DMS53 (cell line): Measurements from ENCODE around the gene CEP19.
"Not testable (repeated sequence)": the region's sequence is repeated elsewhere in the genome, so short reads cannot be mapped to it uniquely, and the experiment has no call there.

Source experiments
- DNase-seq: peaks from one replicate; lab custom pipeline; 2025; lab: John Stamatoyannopoulos, UW

Gene CEP19, protein sequence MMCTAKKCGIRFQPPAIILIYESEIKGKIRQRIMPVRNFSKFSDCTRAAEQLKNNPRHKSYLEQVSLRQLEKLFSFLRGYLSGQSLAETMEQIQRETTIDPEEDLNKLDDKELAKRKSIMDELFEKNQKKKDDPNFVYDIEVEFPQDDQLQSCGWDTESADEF

DNA sequence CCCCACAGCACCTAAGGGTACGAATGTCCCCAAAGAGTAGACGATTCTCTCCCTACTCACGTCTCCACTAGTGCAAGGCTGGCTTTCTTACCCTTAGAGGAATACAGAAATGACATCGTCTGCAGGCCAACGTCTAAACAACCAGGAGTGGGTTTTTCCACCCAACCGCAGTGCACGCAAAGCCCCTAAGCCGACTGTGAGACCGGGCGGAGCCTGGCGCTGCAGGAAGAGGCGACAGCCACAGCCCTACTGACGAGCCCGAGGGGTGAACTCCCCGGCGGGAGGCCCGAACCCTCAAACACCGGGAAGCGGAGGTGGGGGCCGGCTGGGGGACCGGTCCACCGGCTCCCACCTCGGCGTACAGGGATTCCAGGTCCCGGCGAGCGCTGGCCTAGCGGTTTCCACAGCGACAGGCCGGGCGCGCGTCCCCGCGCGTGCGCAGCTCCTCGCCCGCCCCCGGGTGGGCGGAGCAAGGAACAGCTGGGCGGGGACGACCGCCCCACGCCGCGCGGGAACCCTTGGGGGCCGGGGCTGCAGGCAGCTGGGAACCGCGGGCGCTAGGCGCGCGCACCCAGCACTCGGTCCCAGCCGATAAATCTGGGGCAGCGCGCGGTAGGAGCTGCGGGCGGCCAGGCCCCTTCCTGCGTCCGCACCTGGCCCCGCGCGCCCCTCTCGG is at the start of gene CEP19, which contains the start of gene PIGX:
Gene CEP19, minus strand, starts transcription at position 413 of the 676 bp plus-strand sequence. CDS start 3,593 bp downstream, outside the sequence.
Gene PIGX, plus strand, starts transcription at position 540 of the 676 bp plus-strand sequence.
- DNase-seq = peak; percentile 89

DNA sequence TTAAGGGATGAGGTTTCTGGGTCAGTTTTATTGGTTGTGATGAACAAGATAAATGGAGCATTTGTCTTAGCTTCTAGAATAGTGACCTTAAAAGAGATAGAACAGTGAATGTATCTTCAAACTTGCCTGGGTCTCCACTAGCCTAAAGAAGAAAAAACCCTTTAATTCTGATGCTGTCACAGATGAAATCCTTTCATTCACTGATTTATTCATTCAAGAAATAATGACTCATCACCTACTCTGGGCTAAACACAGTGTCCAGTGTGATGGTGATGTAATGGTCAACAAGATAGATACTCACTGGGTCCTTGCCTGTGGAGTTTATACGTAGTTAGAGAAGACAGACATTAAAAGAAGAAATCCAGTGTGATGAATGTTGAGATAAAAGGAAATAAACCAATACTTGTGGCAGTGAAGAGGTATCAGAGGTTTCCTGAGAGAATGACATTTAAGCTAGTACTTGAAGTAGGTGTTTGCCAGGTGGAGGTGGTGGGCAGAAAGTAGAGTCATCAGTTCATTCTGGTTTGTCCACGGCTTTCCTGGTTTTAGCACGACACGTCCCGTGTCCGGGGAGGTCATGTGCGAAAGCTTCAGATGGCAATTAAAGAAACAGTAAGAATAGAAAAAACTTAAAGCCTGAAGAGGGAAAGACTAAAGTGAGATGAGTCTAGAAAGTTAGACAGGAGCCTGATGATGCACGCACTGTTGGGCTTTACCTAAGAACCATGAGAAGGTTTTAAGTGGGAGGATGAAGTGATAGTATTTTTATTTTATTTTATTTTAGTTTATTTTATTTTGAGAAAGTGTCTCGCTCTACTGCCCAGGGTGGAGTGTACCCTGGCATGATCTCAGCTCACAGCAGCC is 46.1 kb upstream of the CEP19 start:
- peak; percentile 57 for DNase-seq

DNA sequence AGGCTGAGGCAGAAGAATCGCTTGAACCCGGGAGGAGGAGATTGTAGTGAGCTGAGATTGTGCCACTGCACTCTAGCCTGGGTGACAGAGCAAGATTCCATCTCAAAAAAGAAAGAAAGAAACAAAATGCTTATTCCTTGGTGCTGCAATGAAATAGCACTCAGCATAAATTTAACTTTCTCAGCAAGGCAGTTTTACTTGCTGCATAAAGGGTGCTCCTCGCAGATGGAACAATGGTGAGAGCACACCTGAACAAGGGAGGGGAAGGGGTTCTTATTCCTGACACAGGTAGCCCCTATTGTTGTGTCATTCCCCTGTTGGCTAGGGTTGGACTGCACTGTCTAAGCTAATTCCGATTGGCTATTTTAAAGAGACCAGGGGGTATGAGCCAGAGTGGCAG is 44.7 kb upstream of the CEP19 start:
- DNase-seq = peak; percentile 24

DNA sequence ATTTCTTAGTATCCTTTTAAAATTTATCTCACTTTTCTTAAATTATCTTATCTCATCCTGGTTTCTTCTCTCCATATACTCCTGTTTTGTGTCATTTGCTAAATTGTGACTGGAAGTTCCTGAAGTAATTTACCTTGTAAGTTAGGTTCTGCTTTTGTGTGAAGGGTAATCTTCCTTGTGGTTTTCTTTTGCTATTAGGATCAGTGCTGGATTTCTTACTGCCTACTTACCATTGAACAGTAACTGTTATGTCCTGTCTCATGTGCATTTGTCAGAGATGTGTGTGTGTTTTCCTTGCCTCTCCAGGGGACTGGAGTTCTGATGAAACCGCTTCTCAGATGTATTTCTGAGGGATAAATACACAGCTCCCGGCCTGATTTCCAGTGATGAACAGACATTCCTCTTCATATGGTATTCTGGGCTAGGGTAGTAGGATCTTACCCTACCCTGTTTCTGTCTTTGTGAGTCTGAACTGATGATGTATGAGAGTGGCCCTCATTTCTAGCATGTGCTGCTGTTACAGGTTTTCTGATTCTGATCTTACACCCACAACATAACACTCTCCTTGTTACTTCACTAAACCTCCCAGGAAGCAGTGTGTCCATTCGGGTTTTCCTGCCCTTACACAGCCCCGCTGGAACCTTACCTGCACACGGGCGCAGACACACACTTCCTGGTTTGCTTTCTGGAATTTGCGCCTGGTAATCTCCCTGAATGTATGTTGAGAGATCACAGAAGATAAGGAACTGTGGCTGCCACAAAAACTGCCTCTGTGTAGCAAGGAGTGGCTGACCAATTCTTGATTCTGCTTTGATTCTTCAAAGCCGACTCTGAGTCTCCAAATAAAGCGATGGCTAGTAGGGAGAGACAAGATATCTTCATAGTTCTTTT is 42.3 kb upstream of the CEP19 start:
- no peak for DNase-seq

DNA sequence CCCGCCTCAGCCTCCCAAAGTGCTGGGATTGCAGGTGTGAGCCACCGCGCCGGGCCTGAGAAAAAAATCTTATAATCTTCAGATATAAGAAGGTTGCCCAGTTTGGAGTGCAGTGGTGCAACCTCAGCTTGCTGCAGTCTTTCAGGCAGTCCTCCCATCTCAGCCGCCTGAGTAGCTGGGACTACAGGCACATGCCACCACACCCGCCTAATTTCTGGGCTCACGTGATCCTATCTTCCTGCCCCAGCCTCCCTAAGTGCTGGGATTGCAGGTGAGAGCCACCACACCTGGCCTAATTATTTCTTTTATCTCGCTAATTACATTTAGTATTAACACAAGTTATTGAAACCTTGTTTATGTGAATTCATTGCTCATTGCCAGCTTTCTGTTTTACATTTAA is 41.2 kb upstream of the CEP19 start:
- DNase-seq = no peak

DNA sequence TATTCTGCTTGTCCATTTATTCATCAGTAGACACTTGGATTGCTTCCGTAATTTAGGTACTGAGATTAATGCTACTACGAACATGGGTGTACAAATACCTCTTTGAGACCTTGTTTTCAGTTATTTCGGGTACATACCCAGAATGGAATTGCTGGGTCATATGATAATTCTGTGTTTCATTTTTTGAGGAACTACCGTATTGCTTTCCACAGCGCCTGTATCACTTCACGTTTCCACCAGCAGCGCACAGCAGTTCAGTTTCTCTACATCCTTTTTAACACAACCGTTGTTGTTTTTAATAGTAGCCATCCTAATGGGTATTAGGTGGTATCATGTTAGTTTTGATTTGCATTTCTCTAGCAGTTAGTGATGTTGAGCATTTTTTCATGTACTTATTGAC is 37.1 kb upstream of the CEP19 start:
- no peak for DNase-seq

DNA sequence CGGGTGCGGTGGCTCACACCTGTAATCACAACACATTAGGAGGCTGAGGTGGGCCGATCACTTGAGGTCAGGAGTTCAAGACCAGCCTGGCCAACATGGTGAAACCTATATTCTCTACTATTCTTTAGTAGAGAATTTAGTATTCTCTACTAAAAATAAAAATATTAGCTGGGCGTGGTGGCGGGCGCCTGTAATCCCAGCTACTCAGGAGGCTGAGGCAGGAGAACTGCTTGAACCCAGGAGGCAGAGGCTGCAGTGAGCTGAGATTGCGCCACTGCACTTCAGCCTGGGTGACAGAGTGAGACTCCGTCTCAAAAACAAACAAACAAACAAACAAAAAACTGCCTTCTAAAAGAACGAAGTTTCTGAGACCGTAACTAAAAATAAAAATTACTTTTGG is 31.5 kb upstream of the CEP19 start:
- not testable (repeated sequence) for DNase-seq

DNA sequence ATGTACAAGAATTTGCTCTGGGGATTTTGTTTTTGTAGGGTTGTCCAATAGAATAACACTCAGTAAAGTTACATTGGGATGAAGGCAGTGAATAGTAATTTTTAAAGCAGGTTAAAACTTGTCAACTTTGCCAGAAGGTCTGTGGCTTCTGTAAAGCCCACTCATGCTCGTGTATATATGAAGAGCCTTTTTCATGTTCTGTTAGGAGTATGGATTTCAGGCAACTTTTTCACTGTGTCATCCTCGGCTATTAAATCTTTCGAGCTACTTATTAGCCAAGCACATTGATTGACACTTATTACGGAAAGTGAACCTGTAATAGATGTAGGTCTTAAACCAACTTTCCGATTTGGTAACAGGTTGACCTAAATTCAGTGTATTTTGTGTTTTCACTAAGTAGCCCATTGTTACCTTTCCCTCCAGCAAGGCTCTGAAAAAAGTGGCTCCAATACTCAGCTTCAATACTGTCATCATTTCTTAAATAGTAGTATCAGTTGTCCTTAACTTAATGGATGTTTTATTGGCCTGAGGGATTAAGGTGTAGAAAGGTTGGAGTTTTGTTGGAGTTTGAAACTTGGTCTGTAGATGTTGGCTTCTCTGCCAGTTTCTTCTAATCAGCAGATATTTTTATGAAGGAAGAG is 29.3 kb upstream of the CEP19 start:
- peak; percentile 5 for DNase-seq

DNA sequence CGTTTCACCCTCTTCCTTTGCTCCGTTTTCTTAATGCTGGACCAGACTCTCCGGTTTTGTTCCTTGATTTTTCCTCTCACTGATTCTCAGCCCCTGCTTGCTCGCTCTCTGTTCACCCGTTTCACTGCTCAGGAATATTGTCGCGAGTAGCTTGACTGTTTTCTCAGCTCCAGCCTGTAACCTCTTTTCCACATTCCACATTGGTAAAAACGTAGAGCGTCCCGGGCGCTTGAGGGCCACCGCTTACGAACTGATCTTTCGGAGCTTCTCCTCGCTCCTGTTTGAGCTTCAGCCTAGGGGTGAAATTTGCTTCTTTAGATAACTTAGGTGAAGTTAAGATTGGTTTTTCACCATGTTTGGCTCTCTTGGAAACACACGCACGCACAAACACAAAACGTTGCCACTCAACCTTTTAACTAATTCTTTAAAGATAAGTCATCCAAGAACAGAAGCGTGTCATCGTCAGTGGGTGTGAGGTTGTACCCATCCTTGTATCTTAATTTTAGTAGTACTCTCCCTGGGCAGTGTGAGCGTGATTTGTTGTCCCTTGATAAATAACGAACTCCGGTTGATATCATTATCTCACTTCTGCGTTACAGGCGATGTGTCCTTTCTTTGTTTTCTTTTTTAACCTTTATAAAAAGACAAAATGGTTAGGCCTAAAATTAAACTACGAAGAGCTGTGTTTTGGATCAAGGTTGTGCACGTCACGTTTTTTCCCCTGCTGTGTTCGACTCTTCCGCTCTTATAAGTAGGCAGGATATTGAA is 28.6 kb upstream of the CEP19 start:
- DNase-seq = peak; percentile 64

DNA sequence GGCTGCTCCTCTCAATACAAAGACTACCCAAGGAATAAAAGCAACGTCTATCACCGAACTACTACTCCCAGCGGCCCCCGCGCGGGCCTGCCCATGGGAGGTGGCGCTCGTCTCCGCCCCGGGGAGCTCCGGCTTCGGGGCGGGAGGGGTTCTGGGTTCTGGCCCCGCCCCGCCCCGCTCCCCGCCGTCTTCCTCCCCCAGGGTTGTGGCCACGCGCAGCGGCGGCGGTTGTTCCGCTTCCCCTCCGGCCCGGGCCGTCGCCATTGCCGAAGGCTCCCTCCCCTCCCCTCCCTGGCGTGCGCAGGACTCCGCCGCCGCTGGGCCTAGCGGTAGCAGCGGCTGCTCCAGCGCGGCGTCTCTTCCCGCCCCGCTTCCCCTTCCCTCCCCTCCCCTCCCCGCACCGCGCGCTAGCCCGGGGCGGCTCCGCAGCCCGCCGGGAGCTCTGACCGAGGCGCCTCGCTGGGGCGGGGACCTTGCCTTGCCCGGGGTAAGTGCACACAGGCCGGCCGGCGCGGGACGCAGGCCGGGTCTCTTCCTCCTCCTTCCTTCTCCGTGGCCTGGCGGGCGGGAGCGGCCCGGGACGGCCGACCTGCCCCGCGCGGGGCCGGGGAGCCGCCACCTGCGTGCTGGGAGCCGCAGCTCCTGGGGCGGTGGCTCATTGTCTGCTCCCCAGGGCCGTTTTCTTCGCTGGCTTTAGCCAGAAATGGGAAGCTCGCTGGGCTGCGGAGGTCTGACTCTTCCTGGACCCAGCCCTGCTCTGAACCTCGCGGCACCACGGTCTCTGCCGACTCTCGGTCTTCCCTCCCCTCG is 27.8 kb upstream of the CEP19 start, which contains the start of gene PAK2:
Gene PAK2, plus strand, starts transcription at position 187 of the 810 bp plus-strand sequence. CDS start 42,790 bp downstream, outside the sequence.
- DNase-seq = peak; percentile 91

DNA sequence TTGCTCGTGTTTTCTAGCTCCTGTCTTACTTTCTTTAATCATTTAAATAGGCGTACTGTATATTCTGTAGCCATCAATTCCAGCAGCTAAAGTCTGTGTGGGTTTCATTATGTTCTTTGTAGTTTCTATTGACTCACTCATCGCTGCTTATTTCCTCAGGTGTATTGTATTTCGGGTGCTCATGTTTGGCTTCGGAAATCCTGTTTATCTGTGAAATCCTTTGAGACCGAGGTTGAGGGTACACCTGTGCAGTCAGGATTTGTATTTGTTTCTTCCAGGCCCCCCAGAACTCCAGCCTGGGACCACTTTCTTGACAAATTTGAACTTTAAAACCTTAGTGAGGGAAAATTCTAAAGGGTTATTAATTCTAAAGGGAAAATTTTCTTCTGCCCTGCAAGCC is 25.6 kb upstream of the CEP19 start:
- DNase-seq = no peak

DNA sequence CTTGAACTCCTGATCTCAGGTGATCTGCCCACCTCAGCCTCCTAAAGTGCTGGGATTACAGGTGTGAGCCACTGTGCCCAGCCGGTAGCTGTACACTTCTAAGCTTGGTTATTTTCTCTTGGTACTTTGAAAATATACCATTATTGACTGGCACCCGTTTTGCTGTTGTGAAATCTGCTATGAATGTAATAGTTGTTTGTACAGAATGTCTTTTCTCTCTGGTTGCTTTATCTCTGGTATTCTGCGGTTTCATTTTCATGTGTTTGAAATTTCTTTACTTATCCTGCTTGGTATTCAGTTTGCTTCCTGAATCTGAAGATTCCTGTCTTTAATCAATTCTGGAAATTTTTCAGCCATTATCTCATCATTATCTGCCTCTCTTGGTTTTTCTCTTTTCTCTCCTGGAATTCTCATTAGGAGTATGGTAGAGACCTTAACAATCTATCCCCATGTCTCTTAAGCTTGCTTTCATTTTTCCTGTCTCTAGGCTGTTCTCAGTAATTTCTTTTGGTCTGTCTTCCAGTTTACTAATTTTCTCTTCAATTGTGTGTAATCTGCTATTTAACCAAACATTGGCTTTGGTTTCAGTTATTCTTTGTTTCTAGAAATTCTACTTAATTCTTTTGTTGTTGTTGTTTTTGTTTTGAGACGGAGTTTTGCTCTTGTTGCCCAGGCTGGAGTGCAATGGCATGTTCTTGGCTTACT is 24.8 kb upstream of the CEP19 start:
- DNase-seq = no peak

DNA sequence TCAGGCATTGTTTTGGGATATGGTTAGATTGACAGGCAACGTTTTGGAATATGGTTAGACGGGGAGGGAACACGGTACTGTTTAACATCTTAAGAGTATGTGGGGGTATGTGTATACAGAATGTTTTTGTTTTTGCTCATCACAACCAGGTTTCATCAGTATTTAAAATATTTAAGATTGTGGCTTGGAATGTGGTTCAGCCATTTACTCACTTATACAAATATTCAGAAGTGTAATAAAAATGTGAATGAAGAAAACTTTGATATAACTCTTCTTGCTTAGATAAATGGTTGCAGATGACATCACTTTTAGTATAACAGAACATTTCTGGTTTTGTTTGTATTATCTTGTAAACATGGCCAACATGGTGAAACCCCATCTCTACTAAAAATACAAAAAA is 23.7 kb upstream of the CEP19 start:
- no peak for DNase-seq

DNA sequence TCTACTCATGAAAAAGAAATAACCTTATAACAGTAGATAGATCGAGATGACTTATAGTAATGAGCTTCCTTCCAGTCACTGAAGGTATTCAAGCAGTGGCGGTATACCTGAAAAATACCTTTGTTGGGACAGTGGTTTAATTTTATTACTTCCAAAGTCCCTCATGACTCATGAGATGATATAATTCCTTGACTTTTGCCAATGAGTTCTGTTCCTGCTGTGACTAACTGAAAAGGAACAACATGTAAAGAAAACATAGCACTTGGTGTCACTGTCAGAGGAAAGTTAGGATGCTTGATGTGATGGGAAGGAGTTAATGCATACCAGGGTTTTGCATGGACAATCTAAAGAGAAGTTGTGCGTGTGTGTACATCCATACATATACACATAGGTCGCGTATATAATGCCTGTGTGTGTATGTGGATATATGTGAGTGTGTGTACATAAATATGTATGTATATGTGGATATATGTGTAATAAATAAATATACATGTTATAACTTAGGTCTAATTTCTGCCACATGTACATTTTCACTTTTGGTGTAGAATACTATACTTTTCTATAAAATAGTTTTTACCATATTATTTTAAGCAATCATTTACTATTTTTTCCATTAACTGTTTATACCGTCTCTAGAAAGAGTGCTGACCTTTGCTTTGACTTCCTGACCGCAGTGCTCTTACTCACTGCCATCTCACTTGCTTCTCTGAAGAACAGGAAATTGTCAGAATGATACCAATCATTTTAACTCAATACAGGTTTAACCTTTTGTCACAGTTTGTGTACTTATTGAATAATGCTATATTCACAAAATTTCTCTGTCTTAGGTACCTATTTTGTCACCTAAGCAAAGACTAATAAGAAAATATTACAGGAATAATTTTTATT is 15.0 kb upstream of the CEP19 start:
- no peak for DNase-seq

DNA sequence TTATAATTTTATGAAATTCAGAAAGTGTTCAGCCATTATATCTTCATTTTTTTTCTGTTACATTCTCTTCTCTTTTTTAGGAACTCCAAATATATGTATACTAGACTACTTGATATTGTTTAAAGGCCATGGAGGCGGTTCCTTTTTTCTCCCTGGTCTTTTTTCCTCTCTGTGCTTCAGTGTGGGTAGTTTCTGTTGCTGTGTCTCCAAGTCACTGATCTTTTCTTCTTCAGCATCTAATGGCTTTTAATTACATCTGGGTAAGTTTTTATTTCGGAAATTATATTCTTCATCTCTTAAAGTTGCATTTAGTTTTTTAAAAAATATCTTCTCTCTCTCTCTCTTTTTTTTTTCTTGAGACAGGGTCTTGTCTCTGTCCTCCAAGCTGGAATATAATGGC is 9.0 kb upstream of the CEP19 start:
- DNase-seq = no peak

DNA sequence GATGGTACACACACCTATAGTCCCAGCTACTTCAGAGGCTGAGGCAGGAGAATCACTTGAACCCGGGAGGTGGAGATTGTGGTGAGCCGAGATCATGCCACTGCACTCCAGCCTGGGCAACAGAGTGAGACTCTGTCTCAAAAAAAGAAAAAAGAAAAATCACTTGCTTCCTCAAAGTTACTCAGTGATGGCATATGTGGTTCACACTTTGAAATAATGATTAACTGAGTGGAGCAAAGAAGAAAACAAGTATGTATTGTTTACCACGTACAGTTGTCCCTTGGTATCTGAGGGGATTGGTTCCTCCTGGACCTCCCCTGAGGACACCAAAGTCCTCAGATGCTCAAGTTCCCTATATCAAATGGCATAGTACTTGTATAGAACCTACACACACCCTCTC is 5.1 kb upstream of the CEP19 start:
- not testable (repeated sequence) for DNase-seq

DNA sequence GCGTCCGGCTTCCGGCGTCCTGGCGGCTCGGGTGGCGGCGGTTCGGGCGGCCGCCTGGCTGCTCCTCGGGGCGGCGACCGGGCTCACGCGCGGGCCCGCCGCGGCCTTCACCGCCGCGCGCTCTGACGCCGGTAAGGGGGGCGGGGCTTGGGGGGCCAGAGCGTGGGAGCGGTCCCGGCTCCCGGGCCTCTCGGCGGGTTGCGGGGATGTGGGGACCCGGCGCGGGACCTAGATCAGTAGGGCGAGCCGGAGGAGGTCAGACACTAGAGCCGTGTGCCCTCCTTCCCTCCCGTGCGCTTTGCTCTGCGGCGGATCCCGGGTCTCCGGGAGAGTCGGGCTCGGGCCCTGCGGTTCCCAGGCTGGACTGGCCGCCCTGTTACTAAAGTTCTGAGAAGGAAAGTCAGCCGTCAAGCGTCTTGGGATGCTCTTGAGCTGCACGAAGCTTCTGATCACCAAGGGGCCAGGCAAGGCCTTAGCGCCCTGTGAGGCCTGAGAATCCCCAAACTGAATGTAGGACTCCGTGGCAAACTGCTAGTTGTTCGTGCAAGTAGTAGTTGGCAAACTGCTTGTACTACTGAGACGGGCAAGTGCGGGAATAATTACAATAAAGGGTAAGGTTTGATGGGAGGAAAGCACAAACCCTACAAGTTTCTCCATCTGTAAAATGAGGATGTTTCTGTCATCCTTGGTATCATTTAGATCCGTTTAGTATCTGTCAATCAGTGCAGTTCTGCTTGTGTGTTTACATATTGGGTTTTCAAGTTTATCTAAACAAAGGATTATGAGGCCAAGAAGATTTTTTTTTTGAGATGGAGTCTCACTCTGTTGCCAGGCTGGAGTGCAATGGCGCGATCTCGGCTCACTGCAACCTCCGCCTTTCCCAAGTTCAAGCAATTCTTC is 714 bp upstream of the CEP19 start:
- DNase-seq = no peak
